GM21619 (cell line): ENCODE measurements around the gene GNAT2.
A peak's percentile ranks its signal among the peaks of the same experiment; 100 is the strongest.

Experiments
- ATAC-seq: cut with Tn5 transposase; IDR thresholded peaks from one replicate; pipeline ENCODE4 v1.9.1; 2021; ENCODE audit not compliant: unreplicated experiment

Gene GNAT2

DNA sequence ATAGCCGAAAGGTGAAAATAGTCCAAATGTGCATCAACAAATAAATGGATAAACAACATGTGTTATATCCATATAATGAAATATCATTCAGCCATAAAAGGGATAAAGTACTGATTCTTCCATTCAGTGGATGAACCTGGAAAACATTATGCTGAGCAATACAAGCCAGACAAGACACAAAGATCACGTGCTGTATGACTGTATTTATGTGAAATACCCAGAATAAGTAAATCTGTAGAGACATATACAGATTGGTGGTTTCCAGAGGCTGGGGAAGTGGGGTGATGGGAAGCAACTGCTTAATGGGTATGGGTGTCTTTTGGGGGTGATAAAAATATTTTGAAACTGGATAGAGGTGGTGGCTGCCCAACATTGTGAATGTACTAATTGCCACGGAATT lies 23.2 kb upstream of the GNAT2 start:
- no peak for ATAC-seq

DNA sequence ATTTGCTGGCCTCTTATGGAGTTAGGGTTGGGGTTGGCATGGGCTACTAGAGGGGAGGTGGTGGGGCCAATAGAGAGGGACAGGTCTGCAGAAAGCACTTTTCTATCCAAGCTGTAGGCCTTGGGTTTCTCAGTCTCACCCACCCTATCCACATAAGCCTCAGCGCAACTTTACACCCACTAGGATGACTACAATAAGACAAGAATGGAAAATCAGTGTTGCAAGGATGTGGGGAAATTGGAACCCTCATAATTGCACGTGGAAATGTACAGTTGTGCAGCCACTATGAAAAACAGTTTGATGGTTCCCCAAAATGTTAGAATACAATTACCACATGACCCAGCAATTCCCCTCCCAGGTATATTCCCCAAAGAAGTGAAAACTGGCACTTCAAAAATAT lies 22.4 kb upstream of the GNAT2 start:
- ATAC-seq: no peak

DNA sequence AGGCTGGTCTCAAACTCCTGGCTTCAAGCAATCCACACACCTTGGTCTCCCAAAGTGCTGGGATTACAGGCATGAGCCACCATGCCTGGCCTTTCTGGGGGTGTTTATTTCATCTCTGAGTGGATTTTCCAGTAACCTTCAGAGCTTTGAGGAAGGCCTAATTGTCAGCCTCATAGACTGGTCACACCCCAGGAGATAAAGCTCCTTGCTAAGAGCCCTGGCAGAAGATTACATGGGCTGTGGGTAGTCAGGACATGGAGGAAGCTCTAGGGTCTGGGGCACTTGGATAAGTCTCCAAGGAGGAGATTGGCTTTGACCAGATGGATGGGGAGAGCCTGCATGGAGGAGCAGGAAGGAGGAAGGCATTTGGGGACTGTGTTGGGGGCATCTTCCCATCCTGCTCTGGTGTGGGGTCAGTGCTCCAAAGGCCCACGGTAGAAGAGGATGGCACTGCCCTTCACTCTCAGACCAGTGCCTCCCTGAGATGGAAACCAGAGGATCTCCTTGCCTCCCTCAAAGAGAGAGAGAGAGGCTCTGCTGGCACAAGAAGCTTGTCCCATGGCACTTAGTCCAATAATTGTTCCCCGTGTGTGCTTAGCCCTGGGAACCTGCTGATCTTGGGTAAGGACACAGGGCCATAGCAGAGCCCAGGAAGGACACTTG lies 21.8 kb upstream of the GNAT2 start:
- ATAC-seq: no peak

DNA sequence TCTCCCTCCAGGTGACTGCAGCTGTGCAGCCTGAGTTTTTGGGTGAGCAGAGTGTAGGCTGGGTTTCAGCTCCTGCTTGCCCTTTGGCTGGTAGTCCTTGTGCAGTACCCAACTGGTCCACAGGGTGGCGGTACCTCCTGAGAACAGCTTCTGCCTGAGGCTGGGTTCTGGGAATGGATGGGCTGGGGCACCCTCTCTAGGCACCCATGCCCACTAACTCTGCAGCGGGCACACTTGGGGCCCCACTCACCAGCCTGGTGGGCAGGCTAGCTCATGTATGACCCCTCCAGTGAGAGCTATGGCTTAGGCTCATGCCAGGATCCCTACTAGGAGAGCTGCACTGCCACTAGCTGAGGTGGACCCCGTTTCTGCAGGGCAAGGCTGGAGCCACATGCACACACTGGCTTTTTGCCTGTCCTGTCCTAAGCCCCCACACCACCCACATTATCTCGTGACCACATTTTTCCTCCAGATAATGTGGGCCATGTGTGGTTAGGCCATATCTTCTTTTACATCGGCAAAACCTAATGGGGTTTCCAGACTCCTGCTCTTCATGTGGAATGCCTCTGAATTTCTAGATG lies 21.0 kb upstream of the GNAT2 start:
- peak; percentile 49 for ATAC-seq

DNA sequence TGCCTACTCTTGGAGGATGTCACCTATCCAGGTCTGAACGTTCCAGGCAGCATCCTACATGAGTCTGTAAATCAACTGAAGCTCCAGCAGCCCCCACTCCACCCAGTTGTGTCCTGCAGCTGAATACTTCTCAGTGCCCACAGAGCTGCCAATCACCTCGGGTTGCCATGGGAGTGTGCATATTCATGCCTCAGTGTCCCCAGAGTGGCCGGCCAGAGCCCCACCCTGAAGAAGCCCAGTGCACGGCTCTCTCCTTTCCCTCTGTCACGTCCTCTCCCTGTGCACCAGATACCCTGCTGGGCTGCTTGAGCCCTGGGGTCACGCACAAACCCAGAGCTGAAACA lies 20.4 kb upstream of the GNAT2 start:
- ATAC-seq: no peak

DNA sequence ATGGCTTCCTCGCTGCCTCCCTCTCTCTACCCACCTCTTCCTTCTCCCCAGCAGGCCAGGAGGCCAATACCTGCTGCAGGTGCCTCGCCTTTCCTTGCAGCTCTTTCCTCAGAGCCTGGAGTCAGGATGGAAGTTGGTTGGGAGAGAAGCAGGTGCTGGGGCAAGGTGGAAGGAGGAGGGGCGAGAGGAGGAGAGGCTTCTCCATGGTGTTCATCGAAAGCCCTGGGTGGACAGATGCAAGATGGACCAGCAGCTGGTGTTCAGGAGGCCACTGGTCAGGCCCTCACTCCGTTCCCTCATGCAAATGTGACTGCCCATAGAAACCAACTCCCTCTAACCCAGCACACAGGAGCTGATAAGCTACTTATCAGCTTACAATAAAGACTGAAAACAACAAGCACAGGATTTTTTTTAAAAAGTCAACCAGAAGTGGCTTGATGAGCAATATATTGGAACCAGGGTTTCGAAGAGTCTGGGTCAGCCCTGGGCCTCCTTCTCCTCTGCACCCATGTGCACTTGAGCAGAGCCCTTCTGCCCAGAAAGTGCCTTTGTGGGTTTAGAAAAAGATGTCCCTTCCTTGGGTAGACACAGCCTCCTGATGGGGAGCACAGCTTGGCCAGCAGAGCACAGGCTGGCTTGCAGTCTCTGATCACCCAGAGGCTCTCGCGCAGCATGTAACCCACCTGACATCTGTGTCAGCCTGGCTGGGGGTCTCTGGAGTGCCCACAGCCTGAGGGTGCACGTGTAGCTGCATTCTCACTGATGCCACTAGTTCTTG lies 19.8 kb upstream of the GNAT2 start:
- no peak for ATAC-seq

DNA sequence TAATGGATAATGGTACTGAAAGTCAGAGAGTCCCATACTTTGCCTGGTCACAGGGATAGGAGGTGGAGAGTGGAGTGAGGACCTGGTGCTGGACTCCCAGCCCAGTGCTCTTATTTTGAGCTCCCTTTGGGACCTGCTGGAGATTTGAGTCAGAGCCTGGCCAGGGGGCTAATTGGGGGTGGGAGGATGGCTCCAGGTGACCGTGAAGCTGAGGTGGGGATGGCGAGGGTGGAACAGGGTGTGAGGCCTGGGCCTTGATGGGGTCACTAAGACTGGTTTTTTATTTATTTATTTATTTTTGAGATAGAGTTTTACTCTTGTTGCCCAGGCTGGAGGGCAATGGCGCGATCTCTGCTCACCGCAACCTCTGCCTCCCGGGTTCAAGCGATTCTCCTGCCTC lies 18.0 kb upstream of the GNAT2 start:
- ATAC-seq: no peak

DNA sequence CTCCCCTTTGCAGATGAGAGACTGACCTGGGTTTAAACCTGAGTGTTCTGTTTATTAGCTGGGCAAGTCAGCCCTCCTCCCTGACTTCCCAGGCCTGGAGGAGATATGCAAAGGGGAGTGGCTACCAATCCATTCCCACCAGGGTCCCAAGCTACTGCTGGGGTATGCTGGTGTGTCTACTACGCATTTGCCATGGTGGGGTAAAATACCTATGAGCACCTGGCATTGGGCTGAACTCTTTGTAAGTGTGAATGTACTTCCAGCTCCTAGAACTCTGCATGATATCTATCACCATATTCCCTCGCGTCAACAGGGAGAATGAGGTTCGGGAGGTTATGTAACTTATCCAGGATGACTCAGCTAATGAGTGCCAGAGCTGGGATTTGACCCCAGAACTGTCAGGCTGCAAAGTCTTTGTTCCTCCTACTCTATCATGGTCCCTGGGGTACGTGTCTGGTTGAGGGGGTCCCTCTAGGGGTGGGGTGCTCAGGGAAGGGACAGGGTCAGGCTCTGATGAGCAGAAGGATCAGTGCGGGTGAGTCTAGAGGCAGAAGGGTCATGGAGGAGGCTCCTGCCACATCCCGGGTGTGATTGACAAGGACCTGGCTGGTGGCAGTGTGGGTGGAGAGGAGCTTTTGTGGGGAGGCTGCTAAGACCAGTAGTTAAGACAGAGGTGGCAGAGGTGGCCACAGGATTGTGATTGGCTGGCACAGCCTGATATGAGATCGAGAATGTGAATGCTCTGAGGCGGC lies 17.0 kb upstream of the GNAT2 start:
- ATAC-seq: no peak

DNA sequence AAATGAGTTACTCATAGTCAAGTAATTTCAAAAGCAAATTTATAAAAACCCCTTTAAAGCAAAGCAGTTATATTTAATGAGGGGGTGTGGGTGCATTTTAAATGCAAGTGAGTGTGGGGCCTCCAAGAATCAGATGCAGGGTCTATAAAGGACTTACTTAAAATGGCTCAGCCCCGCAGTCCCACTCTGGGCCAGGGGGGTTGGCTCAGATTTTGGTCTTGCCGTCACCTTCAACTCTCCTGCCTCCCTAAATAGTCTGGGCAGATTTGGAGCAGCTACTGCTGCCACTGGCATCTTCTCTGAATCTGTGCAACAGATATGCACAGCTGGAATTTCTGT lies 16.4 kb upstream of the GNAT2 start:
- no peak for ATAC-seq

DNA sequence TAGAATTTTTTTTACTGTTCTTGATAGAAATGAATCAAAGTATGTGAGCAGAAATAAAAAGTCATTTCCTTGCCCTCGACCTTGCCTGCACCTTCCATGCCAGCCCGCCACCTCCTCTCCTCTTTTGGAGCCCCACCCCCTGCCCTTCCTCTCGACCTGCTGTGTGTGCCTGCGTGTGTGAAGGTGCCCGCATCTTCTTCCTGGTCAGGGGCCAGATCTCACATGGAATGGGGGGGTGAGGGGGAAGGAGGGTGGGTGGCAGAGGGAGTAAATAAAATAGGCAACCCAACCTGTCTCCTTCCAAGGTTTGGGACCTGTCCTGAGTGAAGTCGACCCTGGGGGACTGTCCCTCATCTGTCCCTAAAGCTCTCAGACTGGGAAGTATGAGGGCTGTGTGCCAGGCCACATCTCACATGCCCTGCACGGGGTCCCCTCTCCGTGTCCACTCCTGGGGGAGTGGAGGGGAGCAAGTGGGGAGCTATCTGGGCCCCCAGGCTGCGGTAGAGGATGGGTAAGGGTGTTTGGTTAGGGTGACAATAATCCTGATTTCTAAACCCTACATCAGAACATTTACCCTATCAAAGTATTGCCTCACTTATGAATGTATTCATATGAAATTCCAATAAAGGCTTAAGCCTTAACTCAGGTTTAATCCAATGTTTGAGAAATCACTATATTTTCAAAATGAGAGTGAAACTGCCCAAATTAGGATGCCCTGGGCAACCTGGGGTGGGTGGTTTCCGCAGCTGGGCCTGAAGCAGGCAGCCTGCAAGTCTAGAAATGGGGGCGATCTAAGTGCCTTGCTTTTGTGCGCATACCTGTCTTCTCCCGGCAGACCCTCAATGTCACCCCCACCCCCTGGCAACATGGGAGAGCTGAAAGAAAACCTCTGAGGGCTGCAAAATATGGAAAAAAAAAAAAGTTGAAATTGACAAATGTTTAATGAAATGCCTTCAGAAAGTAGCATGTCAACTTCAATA lies 15.6 kb upstream of the GNAT2 start:
- no peak for ATAC-seq

DNA sequence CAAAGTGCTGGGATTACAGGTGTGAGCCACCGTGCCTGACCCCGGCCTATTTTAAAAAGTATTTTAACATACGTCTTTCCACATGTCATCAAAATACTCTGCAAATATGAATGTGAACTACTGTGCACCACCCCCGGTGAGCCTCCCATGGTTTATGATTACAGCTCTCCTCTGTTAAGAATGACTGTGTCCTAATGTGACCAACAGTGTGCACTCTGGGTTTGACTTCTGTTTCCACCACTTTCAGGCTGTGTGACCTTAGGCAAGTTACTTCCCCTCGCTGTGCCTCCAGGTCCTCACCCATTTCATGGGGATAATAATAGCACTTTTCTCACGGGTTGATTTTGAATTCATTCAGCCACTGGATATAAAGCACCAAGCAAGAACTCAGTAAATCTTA lies 14.9 kb upstream of the GNAT2 start:
- ATAC-seq: no peak

DNA sequence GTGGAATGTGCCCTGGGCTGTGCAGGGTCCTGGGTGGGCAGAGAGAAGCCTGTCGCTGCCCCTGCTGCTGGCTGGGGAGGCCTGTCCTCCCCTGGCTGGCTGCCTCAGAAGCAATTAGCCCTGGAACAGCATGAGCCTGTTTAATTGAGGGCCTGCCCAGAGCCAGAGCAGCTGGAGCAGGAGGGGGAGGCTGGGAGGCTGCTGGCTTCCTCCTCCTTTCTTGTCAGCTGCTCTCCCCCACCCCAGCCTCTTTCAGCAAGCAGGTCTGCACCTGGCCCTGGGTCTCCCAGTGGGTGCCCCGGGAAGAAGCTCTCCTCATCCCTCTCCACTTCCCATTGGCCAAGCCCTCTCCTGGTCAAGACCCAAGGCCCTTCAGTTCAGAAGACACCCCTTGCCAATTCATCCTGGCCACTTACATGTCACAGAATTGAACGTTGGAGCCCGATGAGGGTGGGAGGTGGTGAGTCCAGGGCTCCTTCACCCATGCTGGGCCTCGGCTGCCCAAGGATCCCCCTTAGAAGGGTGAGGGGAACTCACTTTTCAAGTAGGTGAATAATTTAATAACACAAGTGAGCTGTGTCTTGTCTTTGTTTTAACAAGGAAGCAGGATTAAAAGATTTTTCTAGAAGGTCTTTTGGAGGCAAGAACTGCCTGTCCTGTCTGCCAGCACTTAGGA lies 13.4 kb upstream of the GNAT2 start:
- no peak for ATAC-seq

DNA sequence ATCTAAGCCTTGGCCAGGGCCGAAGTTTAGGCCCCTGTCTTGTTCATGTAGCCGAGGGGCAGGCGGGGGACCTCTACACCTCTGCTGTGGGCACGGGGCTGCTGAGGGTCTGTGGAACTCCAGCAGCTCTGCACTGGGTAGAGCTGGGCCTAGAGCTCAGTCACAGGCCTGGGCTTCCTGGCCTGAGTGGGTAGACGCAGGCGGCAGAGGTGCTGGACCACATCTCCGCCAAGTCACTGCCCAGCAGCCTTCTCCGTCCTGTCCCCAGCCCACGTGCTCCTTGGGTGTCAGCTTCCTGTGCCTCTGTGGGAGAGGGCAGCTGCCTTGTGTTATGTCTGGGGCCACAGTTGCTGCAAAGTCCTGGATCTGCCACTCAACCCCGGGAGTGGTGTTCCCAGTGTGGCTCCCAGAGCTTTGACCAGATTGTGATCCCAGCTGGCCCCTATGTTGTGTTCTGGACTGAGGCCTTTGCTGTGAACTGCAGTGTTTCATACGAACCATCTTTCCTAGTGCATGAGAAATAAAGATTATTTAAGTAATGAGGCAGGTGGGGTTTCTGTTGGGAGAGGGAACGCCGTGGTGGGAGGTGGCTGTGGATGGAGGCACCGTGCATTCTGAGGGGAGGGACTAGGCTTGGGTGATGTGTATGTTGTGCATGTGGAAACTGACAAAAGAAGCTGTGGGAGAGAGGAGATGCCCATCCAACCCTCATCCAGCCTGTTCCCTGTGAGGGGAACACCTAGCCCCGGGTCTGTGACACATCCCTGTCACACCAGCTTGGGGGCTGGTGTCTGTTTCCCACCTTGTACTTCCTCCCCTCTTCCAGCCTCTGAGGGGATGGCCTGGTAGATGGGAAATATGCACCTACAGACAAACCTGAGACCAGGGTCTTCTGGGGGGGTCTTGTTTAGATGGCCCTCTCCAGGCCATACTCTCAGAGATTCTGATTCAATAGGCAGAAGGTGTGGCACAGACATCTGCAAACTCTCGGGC lies 12.4 kb upstream of the GNAT2 start:
- no peak for ATAC-seq

DNA sequence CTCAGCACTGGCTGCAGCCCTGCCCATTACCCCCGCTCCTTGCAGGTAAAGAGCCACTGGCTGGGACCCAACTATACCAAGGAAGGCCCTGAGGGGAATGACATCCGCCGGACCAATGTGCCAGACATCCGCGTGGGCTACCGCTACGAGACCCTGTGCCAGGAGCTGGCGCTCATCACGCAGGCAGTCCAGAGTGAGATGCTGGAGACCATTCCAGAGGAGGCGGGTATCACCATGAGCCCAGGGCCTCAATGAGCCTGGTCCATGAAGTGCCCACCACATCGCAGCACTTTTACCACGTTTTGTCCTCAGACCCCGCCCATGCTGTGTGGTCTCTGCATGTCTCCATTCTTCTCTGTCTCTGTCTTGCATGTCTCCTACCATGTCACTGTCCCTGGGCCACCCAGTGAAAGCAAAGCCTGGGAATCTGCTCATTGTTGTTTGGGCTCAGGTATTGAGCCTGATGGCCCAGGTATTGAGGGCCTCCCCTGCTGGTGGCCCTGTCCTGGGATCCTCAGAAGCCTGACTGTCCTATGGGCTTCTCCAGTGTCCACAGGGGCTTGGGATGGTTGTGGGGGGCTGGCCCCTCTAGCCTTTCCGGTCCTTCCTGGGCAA lies 11.6 kb upstream of the GNAT2 start:
- ATAC-seq: no peak

DNA sequence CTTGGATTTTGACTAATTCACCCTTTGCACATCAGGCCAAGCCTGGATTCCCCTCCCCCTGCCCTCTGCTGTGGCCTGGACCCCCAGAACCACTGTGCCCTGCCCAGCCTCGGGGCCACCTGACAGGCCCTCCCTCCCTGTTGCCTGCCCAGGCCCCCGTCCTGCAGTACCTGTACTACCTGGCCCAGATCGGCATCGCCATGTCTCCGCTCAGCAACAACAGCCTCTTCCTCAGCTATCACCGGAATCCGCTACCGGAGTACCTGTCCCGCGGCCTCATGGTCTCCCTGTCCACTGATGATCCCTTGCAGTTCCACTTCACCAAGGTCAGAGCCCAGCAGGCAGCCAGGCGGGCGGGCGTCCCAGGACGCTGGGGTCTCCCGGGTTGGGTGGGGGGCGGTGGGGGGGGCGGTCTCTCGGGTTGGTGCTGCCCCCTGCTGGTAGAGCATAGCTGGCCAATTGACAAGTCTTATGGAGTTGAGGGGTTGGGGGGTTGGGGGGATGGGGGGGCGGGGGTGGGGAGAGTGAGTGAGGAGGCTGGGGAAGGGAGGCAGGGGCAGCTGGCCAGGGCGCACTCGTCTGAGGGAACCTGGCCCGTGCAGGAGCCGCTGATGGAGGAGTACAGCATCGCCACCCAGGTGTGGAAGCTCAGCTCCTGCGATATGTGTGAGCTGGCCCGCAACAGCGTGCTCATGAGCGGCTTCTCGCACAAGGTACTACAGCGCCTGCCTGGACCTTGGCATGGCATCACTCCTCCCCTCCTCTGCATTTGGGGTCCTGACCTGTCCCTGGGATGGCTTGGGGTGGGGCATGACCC lies 10.9 kb upstream of the GNAT2 start:
- ATAC-seq: no peak

DNA sequence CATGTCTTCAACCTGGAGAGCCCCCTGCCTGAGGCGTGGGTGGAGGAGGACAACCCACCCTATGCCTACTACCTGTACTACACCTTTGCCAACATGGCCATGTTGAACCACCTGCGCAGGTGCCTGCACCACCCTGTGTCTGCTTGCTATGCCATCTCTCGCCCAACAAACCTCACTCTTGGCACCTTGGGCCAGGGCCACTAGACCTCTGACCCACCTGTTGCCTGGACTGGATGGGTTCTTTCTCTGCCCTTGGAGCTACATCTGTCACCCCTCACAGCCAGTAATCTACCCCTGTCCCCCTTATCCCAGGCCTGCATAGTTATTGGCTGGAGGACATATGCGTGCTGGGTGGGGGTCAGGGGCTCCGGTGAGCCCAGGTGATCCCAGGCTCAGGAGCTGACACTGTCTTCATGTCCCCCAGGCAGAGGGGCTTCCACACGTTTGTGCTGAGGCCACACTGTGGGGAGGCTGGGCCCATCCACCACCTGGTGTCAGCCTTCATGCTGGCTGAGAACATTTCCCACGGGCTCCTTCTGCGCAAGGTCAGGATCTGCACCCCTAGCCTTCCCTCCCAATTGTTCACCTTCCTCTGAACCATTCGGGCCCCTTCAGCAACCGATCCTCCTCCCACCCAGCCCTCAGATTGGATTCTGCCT lies 10.1 kb upstream of the GNAT2 start:
- ATAC-seq: no peak
